Thoracic aorta (tissue), 2 donors: ENCODE results near the gene NAV2. TPM values are rescaled to one million over a fixed set of nuclear protein-coding genes. Genes with fewer than 3 reads are reported as not detected.

Experiments used
- ATAC-seq: fragments of 150-250 bp; one replicate; pipeline ENCODE4 v1.8.0; 2017; ENCODE audit warnings: low read depth; ENCODE audit not compliant: insufficient number of reproducible peaks, low FRiP score
- DNase-seq: peaks from one replicate; pipeline ENCODE4 v3.0.0-alpha.2; 2020; ENCODE audit warnings: low spot score
- H3K27ac ChIP-seq, 2 donors: fragments of 200-600 bp; sonication (generic); 1 replicate in 1 of 2; 2 replicates in 1 of 2; pipeline ENCODE4 v1.5.1; 2016; ENCODE audit warnings: mild to moderate bottlenecking in 2 of 2, moderate library complexity in 2 of 2
- H3K27me3 ChIP-seq: fragments of 200-600 bp; sonication (generic); replicated peaks from 2 replicates; pipeline ENCODE4 v1.6.0; 2016; ENCODE audit warnings: mild to moderate bottlenecking; ENCODE audit not compliant: insufficient read depth
- H3K36me3 ChIP-seq: fragments of 200-600 bp; sonication (generic); one replicate; pipeline ENCODE4 v1.5.1; 2016
- H3K4me1 ChIP-seq, 2 donors: fragments of 200-600 bp; sonication (generic); 1 replicate in 1 of 2; 2 replicates in 1 of 2; pipeline versions ENCODE4 v1.5.1 to v1.6.0; 2016; ENCODE audit warnings: low read depth in 2 of 2, mild to moderate bottlenecking in 1 of 2; ENCODE audit not compliant: control insufficient read depth in 1 of 2
- H3K4me3 ChIP-seq: fragments of 200-600 bp; sonication (generic); 2 replicates; pipeline ENCODE4 v1.5.1; 2016; ENCODE audit warnings: mild to moderate bottlenecking
- H3K9me3 ChIP-seq: fragments of 200-600 bp; sonication (generic); 2 replicates; pipeline ENCODE4 v1.5.1; 2016
- total RNA-seq, 2 donors: library from RNA; depleted of rRNA; stranded (reverse); fragments of >200 nt; gene quantifications; one replicate each; pipeline versions ENCODE4 v1.1.0 to v1.2.3, GENCODE V29; 2016
- TF ChIP-seq, protein P1 (sequence below): fragments of 200-600 bp; sonication (generic); IDR thresholded peaks from one replicate; pipeline ENCODE4 v1.5.1; 2019; ENCODE audit warnings: antibody characterized with exemption

Gene NAV2
- total RNA-seq, 2 donors from 2014 or later, result 125 to 230 TPM

DNA sequence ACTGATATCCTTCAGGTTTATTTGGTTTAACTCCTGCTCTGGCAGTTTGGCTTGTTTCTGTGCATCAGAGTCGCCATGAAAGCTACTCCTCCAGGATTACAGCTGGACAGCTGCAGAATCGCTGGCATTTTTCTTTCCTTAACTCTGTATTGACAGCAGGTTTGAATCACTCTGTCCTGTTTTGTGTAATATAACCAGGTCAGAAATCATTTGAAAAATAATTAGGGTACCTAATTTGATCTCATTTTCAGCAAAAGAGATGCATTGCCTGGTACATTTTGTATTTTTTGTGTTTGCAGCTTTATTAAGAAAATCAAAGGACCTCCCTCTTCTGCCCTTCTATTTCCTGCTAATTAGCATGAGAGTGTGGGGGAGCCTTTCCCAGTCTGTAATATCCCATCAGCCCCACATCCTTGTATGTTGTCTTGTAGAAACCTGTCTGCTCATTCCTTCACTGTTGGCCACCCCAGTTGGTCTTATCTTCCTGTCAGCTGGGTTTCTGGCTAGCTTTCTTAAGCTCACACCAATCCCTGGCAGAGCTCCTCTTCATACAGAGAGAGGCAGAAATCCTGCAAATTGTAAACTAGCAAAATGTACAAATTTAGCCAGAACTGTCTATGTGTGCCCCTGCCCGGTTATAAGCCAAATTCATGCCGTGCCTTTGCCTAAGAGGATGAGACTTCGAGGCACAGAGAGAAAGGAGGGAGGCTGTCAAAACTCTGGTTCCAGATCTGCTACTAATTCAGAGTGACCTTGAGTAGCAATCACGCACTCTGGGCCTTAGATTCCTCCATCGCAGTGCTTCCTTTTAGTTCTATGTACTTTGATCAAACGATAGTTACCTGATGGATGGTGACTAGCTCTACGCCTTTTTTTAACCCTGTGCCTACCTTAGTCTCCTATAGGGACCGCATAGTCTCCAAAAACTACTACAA lies 200.6 kb downstream of the NAV2 start:
- Histone ChIP-seq H3K4me3 (no peak overlapping the region), H3K27me3 (no peaks in the 10 kb centered on the region), H3K9me3 (no peaks in the 10 kb centered on the region), H3K36me3 (peaks cover 10% of the 10 kb centered on the region), H3K4me1 (peaks cover 30 to 75% of the 10 kb centered on the region in 2 donors), H3K27ac (peak overlapping the region; percentile 30 to 46)
- TF ChIP-seq, protein P1, sequence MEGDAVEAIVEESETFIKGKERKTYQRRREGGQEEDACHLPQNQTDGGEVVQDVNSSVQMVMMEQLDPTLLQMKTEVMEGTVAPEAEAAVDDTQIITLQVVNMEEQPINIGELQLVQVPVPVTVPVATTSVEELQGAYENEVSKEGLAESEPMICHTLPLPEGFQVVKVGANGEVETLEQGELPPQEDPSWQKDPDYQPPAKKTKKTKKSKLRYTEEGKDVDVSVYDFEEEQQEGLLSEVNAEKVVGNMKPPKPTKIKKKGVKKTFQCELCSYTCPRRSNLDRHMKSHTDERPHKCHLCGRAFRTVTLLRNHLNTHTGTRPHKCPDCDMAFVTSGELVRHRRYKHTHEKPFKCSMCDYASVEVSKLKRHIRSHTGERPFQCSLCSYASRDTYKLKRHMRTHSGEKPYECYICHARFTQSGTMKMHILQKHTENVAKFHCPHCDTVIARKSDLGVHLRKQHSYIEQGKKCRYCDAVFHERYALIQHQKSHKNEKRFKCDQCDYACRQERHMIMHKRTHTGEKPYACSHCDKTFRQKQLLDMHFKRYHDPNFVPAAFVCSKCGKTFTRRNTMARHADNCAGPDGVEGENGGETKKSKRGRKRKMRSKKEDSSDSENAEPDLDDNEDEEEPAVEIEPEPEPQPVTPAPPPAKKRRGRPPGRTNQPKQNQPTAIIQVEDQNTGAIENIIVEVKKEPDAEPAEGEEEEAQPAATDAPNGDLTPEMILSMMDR, result no peak
- DNase-seq (no peak), ATAC-seq (no peak)

- no peaks in the 10 kb centered on the region for H3K9me3 ChIP-seq
- peaks cover 10% of the 10 kb centered on the region for H3K36me3 ChIP-seq
- H3K4me1 ChIP-seq, result peaks cover 36 to 76% of the 10 kb centered on the region in 2 donors
- TF ChIP-seq, protein P1, result no peak
- no peak overlapping the region for H3K4me3 ChIP-seq
- ATAC-seq (no peak), DNase-seq (no peak)
- no peaks in the 10 kb centered on the region for H3K27me3 ChIP-seq
- peak overlapping the region; percentile 30 to 46 for H3K27ac ChIP-seq
Measured at GRCh38 chr11:19913893-19914249, 201.2 kb downstream of the NAV2 start.

DNA sequence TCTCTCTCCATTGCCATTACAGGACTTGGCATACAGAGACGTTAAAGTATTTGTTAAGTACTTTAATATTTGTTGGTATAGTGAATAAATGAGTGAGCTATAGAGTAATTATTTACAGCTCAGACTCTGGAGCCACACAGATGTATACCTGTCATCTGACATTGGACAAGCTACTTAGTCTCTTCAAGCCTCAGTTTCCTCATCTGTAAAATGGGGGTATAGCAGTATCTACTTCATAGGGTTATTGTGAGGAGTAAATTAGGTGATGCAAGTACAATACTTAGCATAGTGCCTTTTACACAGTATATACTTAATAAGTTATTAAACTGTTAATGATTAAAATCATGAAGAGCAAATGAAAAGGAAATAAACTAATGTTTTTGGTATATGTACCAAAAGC lies 203.2 kb downstream of the NAV2 start:
- Histone ChIP-seq H3K9me3 (no peaks in the 10 kb centered on the region), H3K36me3 (peaks cover 10% of the 10 kb centered on the region), H3K27ac (no peak overlapping the region), H3K4me3 (no peak overlapping the region), H3K27me3 (no peaks in the 10 kb centered on the region), H3K4me1 (peaks cover 48 to 80% of the 10 kb centered on the region in 2 donors)
- TF ChIP-seq, protein P1, result no peak
- ATAC-seq, result no peak
- DNase-seq, result no peak

- peak overlapping the region in 1 of 2 donors; percentile 47 for H3K27ac ChIP-seq
Measured at GRCh38 chr11:19917069-19917468, 204.4 kb downstream of the NAV2 start.

More at GRCh38 chr11:19917069-19917468, 204.4 kb downstream of the NAV2 start:
- TF ChIP-seq, protein P1, result no peak
- Histone ChIP-seq H3K27me3 (no peaks in the 10 kb centered on the region), H3K4me1 (peaks cover 48 to 80% of the 10 kb centered on the region in 2 donors), H3K4me3 (no peak overlapping the region), H3K9me3 (no peaks in the 10 kb centered on the region), H3K36me3 (peaks cover 10% of the 10 kb centered on the region)
- ATAC-seq (no peak), DNase-seq (no peak)
